ENCODE measurements around the gene HCN2. TPM values are rescaled to one million over a fixed set of nuclear protein-coding genes. Genes with fewer than 3 reads are reported as not detected.
"Not testable (repeated sequence)": the region's sequence is repeated elsewhere in the genome, so short reads cannot be mapped to it uniquely, and the experiment has no call there.

The HCN2 gene
- total RNA-seq, 1 experiment from 2014 or later = 3.2 TPM

GRCh38 chr19:595326-596262, 5.9 kb downstream of the HCN2 start:
- DNase-seq (ENCODE audit: low read depth) = no peak
- in situ Hi-C loops (cut with HindIII; ENCODE audit: low pct_unique_long_range_greater_than_20kb, low sequenced_read_pairs) = no loop called here

- in situ Hi-C loops (cut with HindIII; ENCODE audit: low pct_unique_long_range_greater_than_20kb, low sequenced_read_pairs) = no loop called here
- no peak for DNase-seq (ENCODE audit: low read depth)
Measured at GRCh38 chr19:596263-596655, 6.6 kb downstream of the HCN2 start.

- DNase-seq (ENCODE audit: low read depth) = no peak
- in situ Hi-C loops (cut with HindIII; ENCODE audit: low pct_unique_long_range_greater_than_20kb, low sequenced_read_pairs) = no loop called here
Measured at GRCh38 chr19:597406-598315, 8.0 kb downstream of the HCN2 start.

GRCh38 chr19:601310-601709, 11.6 kb downstream of the HCN2 start:
- in situ Hi-C loops (cut with HindIII; ENCODE audit: low pct_unique_long_range_greater_than_20kb, low sequenced_read_pairs) = no loop called here
- DNase-seq (ENCODE audit: low read depth) = no peak

GRCh38 chr19:601790-602189, 12.1 kb downstream of the HCN2 start:
- DNase-seq (ENCODE audit: low read depth) = no peak
- in situ Hi-C loops (cut with HindIII; ENCODE audit: low pct_unique_long_range_greater_than_20kb, low sequenced_read_pairs) = no loop called here

GRCh38 chr19:602391-603301, 13.0 kb downstream of the HCN2 start:
- DNase-seq (ENCODE audit: low read depth) = no peak
- in situ Hi-C loops (cut with HindIII; ENCODE audit: low pct_unique_long_range_greater_than_20kb, low sequenced_read_pairs) = no loop called here

- DNase-seq (ENCODE audit: low read depth); in situ Hi-C loops (cut with HindIII; ENCODE audit: low pct_unique_long_range_greater_than_20kb, low sequenced_read_pairs): not testable (repeated sequence)
Measured at GRCh38 chr19:603302-603639, 13.6 kb downstream of the HCN2 start.

- DNase-seq (ENCODE audit: low read depth); in situ Hi-C loops (cut with HindIII; ENCODE audit: low pct_unique_long_range_greater_than_20kb, low sequenced_read_pairs): not testable (repeated sequence)
Measured at GRCh38 chr19:603779-604178, 14.1 kb downstream of the HCN2 start.

- in situ Hi-C loops (cut with HindIII; ENCODE audit: low pct_unique_long_range_greater_than_20kb, low sequenced_read_pairs) = no loop called here
- DNase-seq (ENCODE audit: low read depth) = no peak
Measured at GRCh38 chr19:604355-604754, 14.7 kb downstream of the HCN2 start.

- DNase-seq (ENCODE audit: low read depth); in situ Hi-C loops (cut with HindIII; ENCODE audit: low pct_unique_long_range_greater_than_20kb, low sequenced_read_pairs): not testable (repeated sequence)
Measured at GRCh38 chr19:605061-605971, 15.6 kb downstream of the HCN2 start.

GRCh38 chr19:607301-608154, 17.8 kb downstream of the HCN2 start:
- in situ Hi-C loops (cut with HindIII; ENCODE audit: low pct_unique_long_range_greater_than_20kb, low sequenced_read_pairs) = no loop called here

GRCh38 chr19:608155-609003, 18.7 kb downstream of the HCN2 start:
- DNase-seq (ENCODE audit: low read depth) = no peak
- in situ Hi-C loops (cut with HindIII; ENCODE audit: low pct_unique_long_range_greater_than_20kb, low sequenced_read_pairs) = no loop called here

More at GRCh38 chr19:607301-608154, 17.8 kb downstream of the HCN2 start:
- no peak for DNase-seq (ENCODE audit: low read depth)

- no peak for DNase-seq (ENCODE audit: low read depth)
- in situ Hi-C loops (cut with HindIII; ENCODE audit: low pct_unique_long_range_greater_than_20kb, low sequenced_read_pairs) = no loop called here
Measured at GRCh38 chr19:609004-609346, 19.3 kb downstream of the HCN2 start.

GRCh38 chr19:610071-610800, 20.6 kb downstream of the HCN2 start:
- no peak for DNase-seq (ENCODE audit: low read depth)
- in situ Hi-C loops (cut with HindIII; ENCODE audit: low pct_unique_long_range_greater_than_20kb, low sequenced_read_pairs) = no loop called here

- in situ Hi-C loops (cut with HindIII; ENCODE audit: low pct_unique_long_range_greater_than_20kb, low sequenced_read_pairs) = no loop called here
- DNase-seq (ENCODE audit: low read depth) = no peak
Measured at GRCh38 chr19:610801-611480, 21.3 kb downstream of the HCN2 start.
